Astrocyte (in vitro differentiated cells and primary cell): ENCODE data around the gene CTSF. TPM values are rescaled to one million over a fixed set of nuclear protein-coding genes. Genes with fewer than 3 reads are reported as not detected.

Experiments
- DNase-seq: peaks from one replicate; pipeline ENCODE4 v3.0.0-alpha.2; 2010; ENCODE audit warnings: low read depth
- FAIRE-seq: peaks from 2 replicates; lab custom pipeline; 2011; peaks lifted over from hg19 to GRCh38; lab: Jason Lieb, UNC
- H2AFZ ChIP-seq: 2 replicates; pipeline ENCODE4 v1.6.0; 2012; ENCODE audit warnings: low read depth, low read length, inconsistent platforms
- H3K27ac ChIP-seq: 2 replicates; pipeline ENCODE4 v1.5.1; 2011; ENCODE audit warnings: low read depth, low read length, inconsistent platforms
- H3K27me3 ChIP-seq: 2 replicates; pipeline ENCODE4 v1.6.0; 2011; ENCODE audit warnings: low read length, inconsistent platforms; ENCODE audit not compliant: insufficient read depth
- H3K36me3 ChIP-seq: 2 replicates; pipeline ENCODE4 v1.5.1; 2011; ENCODE audit warnings: low read length, inconsistent platforms; ENCODE audit not compliant: insufficient read depth
- H3K4me1 ChIP-seq: 2 replicates; pipeline ENCODE4 v1.5.1; 2011; ENCODE audit warnings: low read length, inconsistent platforms; ENCODE audit not compliant: insufficient read depth
- H3K4me2 ChIP-seq: 2 replicates; pipeline ENCODE4 v1.6.0; 2012; ENCODE audit warnings: low read length, inconsistent platforms
- H3K4me3 ChIP-seq: 2 replicates; pipeline ENCODE4 v1.5.1; 2011; ENCODE audit warnings: low read depth, mild to moderate bottlenecking, low read length, inconsistent platforms; ENCODE audit not compliant: insufficient read depth
- H3K79me2 ChIP-seq: 2 replicates; pipeline ENCODE4 v1.6.0; 2012; ENCODE audit warnings: mild to moderate bottlenecking, low read length, inconsistent platforms; ENCODE audit not compliant: insufficient read depth
- H3K9ac ChIP-seq: 2 replicates; pipeline ENCODE4 v1.6.0; 2012; ENCODE audit warnings: mild to moderate bottlenecking, low read length, inconsistent platforms
- H3K9me3 ChIP-seq: 2 replicates; pipeline ENCODE4 v1.5.1; 2012; ENCODE audit warnings: low read depth, mild to moderate bottlenecking, low read length, inconsistent platforms; ENCODE audit not compliant: insufficient read depth
- H4K20me1 ChIP-seq: 2 replicates; pipeline ENCODE4 v1.6.0; 2012; ENCODE audit warnings: low read length, inconsistent platforms; ENCODE audit not compliant: insufficient read depth
- H3K27ac Mint-ChIP-seq: one replicate; pipeline ENCODE4 v1.8.0; 2021; ENCODE audit warnings: mild to moderate bottlenecking, mixed read lengths; ENCODE audit not compliant: unreplicated experiment
- H3K27me3 Mint-ChIP-seq: one replicate; pipeline ENCODE4 v1.8.0; 2021; ENCODE audit warnings: low read depth, mixed read lengths; ENCODE audit not compliant: unreplicated experiment
- H3K36me3 Mint-ChIP-seq: one replicate; pipeline ENCODE4 v1.8.0; 2021; ENCODE audit warnings: low read depth, mixed read lengths; ENCODE audit not compliant: unreplicated experiment
- H3K4me1 Mint-ChIP-seq: one replicate; pipeline ENCODE4 v1.8.0; 2021; ENCODE audit warnings: low read depth, mixed read lengths; ENCODE audit not compliant: unreplicated experiment
- H3K4me3 Mint-ChIP-seq: one replicate; pipeline ENCODE4 v1.8.0; 2021; ENCODE audit warnings: mild to moderate bottlenecking, moderate library complexity, mixed read lengths; ENCODE audit not compliant: unreplicated experiment
- H3K9me3 Mint-ChIP-seq: one replicate; pipeline ENCODE4 v1.8.0; 2021; ENCODE audit warnings: mild to moderate bottlenecking, mixed read lengths; ENCODE audit not compliant: unreplicated experiment
- EZH2 ChIP-seq: IDR thresholded peaks from 2 replicates; pipeline ENCODE4 v1.6.1; 2012; ENCODE audit warnings: mild to moderate bottlenecking, low read length, inconsistent platforms; ENCODE audit not compliant: insufficient read depth
- total RNA-seq: library from RNA; stranded (reverse); gene quantifications from 2 replicates; pipeline ENCODE4 v1.2.1, GENCODE V29; 2021
- TF ChIP-seq, protein P1 (sequence below): IDR thresholded peaks from 2 replicates; pipeline ENCODE4 v1.5.1; 2011; ENCODE audit warnings: low read depth, mild to moderate bottlenecking, inconsistent platforms, low read length, moderate library complexity; ENCODE audit not compliant: insufficient read depth

The CTSF gene
- total RNA-seq, 1 donor from 2014 or later = 1.5 TPM

GRCh38 chr11:66593650-66594049 lies 25.2 kb upstream of the CTSF start:
- Mint-ChIP-seq H3K36me3 (peaks cover 9% of the 10 kb centered on the region), H3K27ac (peak overlapping the region; percentile 99), H3K4me1 (peaks cover 14% of the 10 kb centered on the region), H3K27me3 (no peaks in the 10 kb centered on the region), H3K4me3 (peak overlapping the region; percentile 99), H3K9me3 (peaks cover 10% of the 10 kb centered on the region)
- Histone ChIP-seq H3K9ac (peak overlapping the region; percentile 86), H3K79me2 (peaks cover 9% of the 10 kb centered on the region), H3K4me1 (peaks cover 15% of the 10 kb centered on the region), H3K36me3 (no peaks in the 10 kb centered on the region), H3K27ac (no peak overlapping the region), H3K27me3 (no peaks in the 10 kb centered on the region), H3K9me3 (no peaks in the 10 kb centered on the region), H4K20me1 (peaks cover 17% of the 10 kb centered on the region), H3K4me2 (peak overlapping the region; percentile 99), H3K4me3 (peak overlapping the region; percentile 87), H2AFZ (peak overlapping the region; percentile 95)
- TF ChIP-seq, protein P1, sequence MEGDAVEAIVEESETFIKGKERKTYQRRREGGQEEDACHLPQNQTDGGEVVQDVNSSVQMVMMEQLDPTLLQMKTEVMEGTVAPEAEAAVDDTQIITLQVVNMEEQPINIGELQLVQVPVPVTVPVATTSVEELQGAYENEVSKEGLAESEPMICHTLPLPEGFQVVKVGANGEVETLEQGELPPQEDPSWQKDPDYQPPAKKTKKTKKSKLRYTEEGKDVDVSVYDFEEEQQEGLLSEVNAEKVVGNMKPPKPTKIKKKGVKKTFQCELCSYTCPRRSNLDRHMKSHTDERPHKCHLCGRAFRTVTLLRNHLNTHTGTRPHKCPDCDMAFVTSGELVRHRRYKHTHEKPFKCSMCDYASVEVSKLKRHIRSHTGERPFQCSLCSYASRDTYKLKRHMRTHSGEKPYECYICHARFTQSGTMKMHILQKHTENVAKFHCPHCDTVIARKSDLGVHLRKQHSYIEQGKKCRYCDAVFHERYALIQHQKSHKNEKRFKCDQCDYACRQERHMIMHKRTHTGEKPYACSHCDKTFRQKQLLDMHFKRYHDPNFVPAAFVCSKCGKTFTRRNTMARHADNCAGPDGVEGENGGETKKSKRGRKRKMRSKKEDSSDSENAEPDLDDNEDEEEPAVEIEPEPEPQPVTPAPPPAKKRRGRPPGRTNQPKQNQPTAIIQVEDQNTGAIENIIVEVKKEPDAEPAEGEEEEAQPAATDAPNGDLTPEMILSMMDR = no peak
- no peak for TF ChIP-seq EZH2
- DNase-seq = no peak
- FAIRE-seq = no peak

DNA sequence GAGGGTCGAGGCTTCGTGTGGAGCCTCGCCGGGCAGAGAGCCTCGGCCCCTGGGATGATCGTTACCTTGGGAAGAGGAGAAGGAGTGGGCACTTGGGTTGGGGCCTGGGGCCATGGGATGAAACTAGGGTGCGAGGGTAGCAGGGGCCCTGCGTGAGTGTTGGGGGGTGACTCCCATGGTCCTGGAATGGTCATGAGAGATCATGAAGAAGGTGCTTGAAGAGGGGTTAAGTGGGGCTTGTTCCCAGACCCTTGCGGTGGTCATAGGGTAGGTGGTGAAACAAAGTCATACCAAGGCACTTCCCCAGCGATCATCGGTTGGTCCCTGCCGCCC lies 24.9 kb upstream of the CTSF start:
- Histone ChIP-seq H3K79me2 (peaks cover 9% of the 10 kb centered on the region), H3K4me3 (peak overlapping the region; percentile 87), H3K27ac (peak overlapping the region; percentile 68), H3K9ac (peak overlapping the region; percentile 86), H4K20me1 (peaks cover 16% of the 10 kb centered on the region), H3K27me3 (no peaks in the 10 kb centered on the region), H3K4me2 (peak overlapping the region; percentile 99), H3K9me3 (no peaks in the 10 kb centered on the region), H2AFZ (peak overlapping the region; percentile 95), H3K36me3 (no peaks in the 10 kb centered on the region), H3K4me1 (peaks cover 15% of the 10 kb centered on the region)
- TF ChIP-seq, protein P1 = no peak
- TF ChIP-seq EZH2 = no peak
- H3K27me3 Mint-ChIP-seq = no peaks in the 10 kb centered on the region
- peaks cover 14% of the 10 kb centered on the region for H3K4me1 Mint-ChIP-seq
- DNase-seq = no peak
- FAIRE-seq = no peak
- H3K36me3 Mint-ChIP-seq = peaks cover 9% of the 10 kb centered on the region
- H3K4me3 Mint-ChIP-seq = peak overlapping the region; percentile 99
- peaks cover 10% of the 10 kb centered on the region for H3K9me3 Mint-ChIP-seq
- peak overlapping the region; percentile 99 for H3K27ac Mint-ChIP-seq

DNA sequence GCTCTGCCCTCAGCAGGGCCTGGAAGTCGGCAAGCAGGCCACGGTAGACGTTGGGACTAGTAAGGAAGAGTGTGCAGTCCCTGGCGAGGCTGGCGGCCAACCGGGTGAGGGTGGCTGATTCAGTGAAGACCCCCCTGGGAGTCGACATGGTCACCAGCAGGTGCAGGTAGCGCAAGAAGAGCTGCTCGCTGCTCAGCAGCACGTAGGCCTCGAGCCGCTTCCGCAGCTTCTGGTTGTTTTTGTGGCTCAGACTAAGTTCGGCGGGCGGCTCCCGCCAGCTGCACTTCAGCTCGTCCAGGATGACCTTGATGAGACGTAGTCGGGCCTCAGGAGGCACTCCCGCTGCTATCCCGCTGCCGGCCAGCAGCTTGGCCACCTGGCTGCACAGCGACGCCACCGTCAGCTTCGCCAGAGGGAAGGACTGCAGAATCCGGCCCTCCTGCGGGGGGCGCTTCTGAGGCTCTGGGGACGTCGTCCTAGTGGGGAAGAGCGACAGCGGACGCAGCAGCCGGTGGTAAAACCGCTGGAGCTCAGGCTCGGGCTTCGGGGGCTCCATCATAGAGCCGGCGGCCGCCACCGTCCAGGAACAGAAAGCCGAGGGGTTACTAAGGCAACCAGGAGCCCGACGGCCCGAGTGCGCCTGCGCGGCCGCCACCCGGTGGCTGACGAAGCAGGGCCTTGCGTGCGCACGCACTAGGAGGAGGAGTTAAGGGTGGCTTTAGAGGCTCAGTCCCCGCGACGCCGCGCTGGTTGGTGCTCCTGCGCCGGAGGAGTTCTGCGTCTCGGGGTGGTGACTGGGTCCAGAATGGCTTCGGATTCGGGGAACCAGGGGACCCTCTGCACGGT lies 24.3 kb upstream of the CTSF start, which contains the start of the genes CCDC87 and CCS:
CCDC87 (minus strand) TSS at position 607 of the 846 bp plus-strand sequence; CDS start at position 559, 48 bp downstream.
CCS (plus strand) TSS at position 729 of the 846 bp plus-strand sequence; CDS start at position 806, 77 bp downstream.
- Histone ChIP-seq H4K20me1 (peaks cover 16% of the 10 kb centered on the region), H3K36me3 (no peaks in the 10 kb centered on the region), H3K27me3 (no peaks in the 10 kb centered on the region), H3K9ac (peak within 1 kb of the TSS; percentile 86), H3K4me3 (peak within 1 kb of the TSS; percentile 87), H3K9me3 (no peaks in the 10 kb centered on the region), H3K79me2 (peaks cover 9% of the 10 kb centered on the region), H3K27ac (peak within 1 kb of the TSS; percentile 68), H3K4me2 (peak within 1 kb of the TSS; percentile 99), H2AFZ (peak within 1 kb of the TSS; percentile 95), H3K4me1 (peaks cover 15% of the 10 kb centered on the region)
- TF ChIP-seq, protein P1 = peak; percentile 41
- TF ChIP-seq EZH2 = no peak
- peaks cover 10% of the 10 kb centered on the region for H3K9me3 Mint-ChIP-seq
- H3K4me1 Mint-ChIP-seq = peaks cover 14% of the 10 kb centered on the region
- FAIRE-seq (no peak), DNase-seq (peak; percentile 76)
- no peaks in the 10 kb centered on the region for H3K27me3 Mint-ChIP-seq
- peak within 1 kb of the TSS; percentile 99 for H3K4me3 Mint-ChIP-seq
- H3K36me3 Mint-ChIP-seq = peaks cover 9% of the 10 kb centered on the region
- peak within 1 kb of the TSS; percentile 99 for H3K27ac Mint-ChIP-seq
